ENCODE data around the gene TRIM10.

DNA sequence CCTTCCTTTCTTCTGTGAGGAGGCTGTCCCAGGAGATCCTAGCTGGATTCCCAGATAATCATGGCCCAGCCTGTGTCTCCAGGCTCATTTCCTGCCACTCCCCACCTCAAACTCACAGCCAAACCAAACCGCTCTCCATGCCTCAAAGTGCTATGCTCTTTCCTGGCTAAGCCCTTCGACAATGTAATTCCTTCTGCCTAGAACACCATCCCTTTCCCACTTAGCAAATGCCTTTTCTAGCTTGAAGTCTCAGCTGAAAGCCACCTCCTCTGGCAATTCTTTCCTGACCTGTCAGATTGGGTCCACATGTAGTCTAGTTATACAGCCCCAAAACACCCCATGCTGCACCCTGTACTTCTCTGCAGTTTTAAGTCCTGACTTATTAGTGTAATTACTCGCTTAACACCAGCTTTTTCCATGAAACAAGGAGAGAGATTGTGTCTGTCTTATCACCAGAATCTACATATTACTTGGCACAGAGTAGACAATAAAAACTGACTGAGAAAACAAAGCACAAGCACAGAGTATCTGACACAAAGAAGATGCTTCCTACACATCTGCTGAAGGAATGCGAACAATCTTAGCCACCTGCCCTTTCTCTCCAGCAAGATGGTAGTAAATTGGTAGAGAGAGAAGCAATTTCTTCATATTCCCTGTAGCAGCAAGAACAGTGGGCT lies 46.7 kb upstream of the TRIM10 start:
- TF ChIP-seq, protein P1, sequence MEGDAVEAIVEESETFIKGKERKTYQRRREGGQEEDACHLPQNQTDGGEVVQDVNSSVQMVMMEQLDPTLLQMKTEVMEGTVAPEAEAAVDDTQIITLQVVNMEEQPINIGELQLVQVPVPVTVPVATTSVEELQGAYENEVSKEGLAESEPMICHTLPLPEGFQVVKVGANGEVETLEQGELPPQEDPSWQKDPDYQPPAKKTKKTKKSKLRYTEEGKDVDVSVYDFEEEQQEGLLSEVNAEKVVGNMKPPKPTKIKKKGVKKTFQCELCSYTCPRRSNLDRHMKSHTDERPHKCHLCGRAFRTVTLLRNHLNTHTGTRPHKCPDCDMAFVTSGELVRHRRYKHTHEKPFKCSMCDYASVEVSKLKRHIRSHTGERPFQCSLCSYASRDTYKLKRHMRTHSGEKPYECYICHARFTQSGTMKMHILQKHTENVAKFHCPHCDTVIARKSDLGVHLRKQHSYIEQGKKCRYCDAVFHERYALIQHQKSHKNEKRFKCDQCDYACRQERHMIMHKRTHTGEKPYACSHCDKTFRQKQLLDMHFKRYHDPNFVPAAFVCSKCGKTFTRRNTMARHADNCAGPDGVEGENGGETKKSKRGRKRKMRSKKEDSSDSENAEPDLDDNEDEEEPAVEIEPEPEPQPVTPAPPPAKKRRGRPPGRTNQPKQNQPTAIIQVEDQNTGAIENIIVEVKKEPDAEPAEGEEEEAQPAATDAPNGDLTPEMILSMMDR (IDR thresholded peaks at IDR 0.05; ENCODE audit: low read depth, low read length), result no peak
- TF ChIP-seq MYC (IDR thresholded peaks at IDR 0.05; ENCODE audit: low read depth, low read length), result no peak

Data from NB4 (cell line).